ENCODE data around the gene ETNK2. TPM values are rescaled to one million over a fixed set of nuclear protein-coding genes. Genes with fewer than 3 reads are reported as not detected.
"Not testable (repeated sequence)": the region's sequence is repeated elsewhere in the genome, so short reads cannot be mapped to it uniquely, and the experiment has no call there.

The ETNK2 gene
- polyA plus RNA-seq, 3 donors: 9.0 to 21.1 (median 11.1) TPM

DNA sequence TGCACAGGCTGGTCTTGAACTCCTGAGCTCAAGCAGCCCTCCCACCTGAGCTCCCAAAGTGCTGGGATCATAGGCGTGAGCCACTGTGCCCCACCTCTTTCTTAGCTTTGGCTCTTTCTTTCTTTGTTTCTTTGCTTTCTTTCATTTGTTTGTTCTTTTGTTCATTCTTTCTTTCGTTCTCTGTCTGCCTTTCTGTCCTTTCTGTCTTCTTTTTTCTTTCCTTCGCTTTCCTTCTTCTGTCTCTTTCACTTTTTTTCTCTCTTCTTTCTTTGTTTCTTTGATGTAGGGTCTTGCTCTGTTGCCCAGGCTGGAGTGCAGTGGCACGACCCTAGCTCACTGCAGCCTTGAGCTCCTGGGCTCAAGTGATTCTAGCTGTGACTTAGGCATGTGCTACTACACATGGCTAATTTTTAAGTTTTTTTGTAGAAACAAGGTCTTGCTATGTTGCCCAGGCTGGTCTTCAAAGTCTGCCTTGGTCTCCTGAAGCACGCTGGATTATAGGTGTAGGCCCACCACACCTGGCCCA, 60.0 kb downstream of the ETNK2 start:
- WGBS, 3 donors: 86 to 92% (median 92%) methylated on average over 5 of the region's 5 CpGs
- H3K27ac ChIP-seq (ENCODE audit: low read depth, low read length): no peak overlapping the region

DNA sequence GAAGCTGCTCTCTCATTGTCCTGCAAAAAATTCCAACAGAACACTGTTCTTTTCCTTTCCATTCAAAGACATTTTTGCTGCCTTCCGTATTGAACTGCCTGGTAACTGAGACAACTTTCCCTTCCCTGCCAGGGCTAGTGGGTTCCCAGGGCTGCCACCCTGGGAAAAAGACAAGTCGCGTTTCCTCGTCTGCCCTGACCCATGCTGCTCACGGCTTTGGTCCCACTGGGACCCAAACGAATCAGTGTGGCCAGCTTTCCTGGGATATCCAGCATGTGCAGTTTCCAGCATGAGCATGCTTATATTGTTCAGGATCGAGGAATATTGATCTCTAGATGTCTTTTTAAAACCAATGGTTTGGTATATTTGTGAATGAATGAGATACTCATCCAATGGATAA, 60.8 kb downstream of the ETNK2 start:
- no peak overlapping the region for H3K27ac ChIP-seq (ENCODE audit: low read depth, low read length)
- 45 to 75% (median 68%) methylated on average over 7 of the region's 7 CpGs for WGBS, 3 donors

DNA sequence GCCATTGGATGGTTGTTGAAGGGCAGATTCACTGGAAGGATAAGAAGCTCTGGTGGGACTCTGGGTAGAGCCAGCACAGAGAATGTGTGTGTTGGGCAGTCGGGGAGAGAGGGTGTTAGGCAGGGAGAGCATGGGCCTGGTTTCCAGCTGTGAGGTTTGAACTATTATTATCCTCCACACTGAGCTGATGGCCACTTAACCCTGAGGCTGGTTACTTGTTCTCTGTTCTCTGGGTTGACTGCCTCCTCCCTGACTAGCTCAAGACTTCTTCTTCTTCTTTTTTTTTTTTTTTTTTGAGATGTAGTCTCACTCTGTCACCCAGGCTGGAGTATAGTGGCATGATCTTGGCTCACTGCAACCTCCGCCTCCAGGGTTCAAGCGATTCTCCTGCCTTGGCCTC, 61.7 kb downstream of the ETNK2 start:
- 91 to 100% (median 97%) methylated on average over 3 of the region's 3 CpGs for WGBS, 3 donors
- H3K27ac ChIP-seq (ENCODE audit: low read depth, low read length): not testable (repeated sequence)

DNA sequence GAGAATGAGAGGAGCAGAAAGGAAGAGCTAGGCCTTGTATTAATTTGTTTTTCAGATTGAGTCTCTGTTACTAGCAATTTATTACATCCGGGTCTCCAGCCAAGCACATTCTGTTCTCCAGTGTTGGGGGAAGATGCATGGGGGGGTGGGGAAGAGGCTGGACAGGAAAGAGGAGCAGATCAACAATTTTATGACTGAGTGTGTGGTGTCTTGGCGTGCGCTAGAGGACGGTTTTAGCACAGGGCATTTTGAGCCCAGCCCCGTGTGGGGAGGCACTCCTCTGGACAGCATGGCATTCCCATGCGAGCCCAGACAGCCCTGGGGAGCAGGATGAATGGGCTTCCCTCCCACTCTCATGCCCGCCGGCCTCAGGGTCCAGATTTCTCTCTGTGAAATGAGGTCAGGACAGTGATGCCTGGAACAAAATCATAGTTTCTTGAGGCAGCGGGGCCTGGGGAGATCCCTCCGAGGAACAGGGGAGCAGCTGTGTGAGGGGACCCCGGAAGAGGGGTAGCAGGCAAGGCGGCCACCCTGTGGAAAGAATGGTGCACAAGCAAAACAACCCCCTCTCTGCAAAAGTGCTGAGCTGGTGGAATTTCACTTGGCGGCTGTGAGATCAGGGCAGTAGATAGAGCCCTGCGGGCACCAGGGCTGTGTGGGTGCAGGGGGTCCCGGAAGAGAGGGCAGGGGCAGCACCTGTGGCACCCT, 62.6 kb downstream of the ETNK2 start:
- H3K27ac ChIP-seq (ENCODE audit: low read depth, low read length): no peak overlapping the region
- WGBS, 3 donors: 46 to 61% (median 56%) methylated on average over 15 of the region's 15 CpGs

DNA sequence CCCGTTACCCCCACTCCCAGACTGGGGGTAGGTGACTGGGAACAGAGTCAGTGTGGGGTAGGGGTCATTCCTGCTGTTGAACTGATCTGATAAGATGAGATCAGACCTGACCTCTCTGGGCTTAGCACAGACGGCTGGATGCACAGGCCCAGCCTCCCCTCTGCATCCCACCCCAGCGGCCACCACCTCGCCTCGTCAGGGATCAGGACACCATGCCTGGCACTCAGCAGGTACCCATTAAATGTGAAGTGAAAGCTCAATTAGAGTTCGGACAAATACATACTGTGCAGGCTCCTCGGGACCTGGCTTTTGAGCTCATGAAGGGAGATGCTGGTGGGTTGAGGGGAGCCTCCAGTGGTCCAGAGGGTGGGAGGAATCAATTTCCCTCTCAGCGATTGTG, 63.2 kb downstream of the ETNK2 start:
- H3K27ac ChIP-seq (ENCODE audit: low read depth, low read length): no peak overlapping the region
- WGBS, 3 donors: 58 to 61% (median 59%) methylated on average over 8 of the region's 8 CpGs

DNA sequence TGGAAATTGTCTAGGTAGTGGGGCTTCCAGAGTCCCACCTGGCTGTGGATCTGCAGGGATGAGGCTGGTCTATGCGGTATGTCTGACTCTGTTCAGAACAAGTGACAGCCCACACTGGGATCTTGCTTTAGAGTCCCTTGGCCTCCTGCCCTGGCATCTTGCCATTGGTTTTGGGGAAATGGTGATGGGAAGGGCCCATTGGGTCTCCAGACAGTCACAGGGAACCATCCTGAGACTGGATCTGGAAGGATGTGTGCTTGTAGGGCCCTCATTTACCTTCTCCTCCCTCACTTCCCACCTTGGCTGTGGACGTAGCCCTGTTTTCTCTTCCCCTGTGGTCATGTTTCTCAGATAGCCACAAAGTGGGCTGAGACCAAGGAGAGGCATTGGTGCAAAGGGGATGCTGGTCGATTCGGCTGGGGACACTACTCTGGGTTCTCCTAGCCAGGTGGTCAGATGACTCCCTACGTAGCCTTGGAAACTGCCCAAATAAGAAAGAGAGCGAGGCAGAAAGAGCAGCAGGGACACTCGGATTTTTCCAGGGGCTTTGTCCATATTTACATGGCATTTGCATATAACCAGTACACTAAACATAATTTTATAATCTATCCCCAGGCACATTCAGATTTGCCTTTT, 63.8 kb downstream of the ETNK2 start:
- 30 to 61% (median 45%) methylated on average over 7 of the region's 7 CpGs for WGBS, 3 donors
- no peak overlapping the region for H3K27ac ChIP-seq (ENCODE audit: low read depth, low read length)

DNA sequence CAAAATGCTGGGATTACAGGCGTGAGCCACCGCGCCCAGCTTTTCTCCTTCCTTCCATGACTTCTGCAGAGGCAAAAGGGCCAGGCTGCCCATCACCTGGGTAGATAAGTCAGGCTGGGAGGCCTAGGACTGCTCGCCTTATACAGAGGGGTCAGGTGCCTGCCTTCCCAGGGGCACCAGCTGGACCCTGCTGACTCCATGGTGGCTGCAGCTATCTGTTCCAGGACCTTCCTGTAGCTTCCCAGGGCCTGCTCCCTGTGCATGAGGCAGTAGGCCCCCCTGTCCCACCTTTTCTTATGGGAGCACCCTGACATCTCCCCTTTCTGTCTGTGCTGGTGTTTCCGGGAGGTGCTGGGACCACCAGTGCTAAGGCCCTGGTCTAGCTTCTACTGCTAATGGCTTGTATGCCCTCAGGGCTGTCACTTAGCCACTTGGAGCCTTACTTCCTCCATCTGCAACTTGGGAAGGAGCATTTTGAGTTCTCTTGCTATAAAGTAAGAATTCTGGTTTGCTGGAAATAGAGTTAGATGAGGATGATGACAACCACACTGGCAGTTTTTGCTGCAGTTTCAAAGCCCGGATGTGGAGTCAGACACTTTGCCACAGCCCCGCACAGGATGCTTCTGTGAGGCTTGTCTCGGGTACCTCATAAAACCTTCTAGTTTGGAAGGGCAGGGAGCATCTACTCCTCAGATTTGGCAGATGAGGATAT, 64.5 kb downstream of the ETNK2 start:
- no peak overlapping the region for H3K27ac ChIP-seq (ENCODE audit: low read depth, low read length)
- WGBS, 3 donors: 80 to 90% (median 86%) methylated on average over 8 of the region's 8 CpGs

DNA sequence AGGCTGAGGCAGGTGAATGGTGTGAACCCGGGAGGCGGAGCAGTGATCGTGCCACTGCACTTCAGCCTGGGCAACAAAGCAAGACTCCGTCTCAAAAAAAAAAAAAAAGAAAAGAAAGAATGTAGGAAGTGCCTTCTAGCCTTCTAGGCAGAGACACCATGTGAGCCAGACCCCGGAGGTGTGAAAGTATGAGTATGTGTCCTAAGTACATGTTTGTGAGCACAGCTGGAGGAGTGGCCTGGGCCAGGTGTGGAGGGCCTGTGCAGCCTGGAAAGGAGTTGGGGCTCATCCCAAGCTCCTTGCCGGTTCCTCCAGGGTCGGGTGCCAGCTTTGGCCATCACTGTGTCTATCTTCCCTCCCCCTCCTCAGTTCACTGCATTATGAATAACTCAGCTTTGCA, 66.0 kb downstream of the ETNK2 start:
- no peak overlapping the region for H3K27ac ChIP-seq (ENCODE audit: low read depth, low read length)
- WGBS, 3 donors: 54 to 82% (median 72%) methylated on average over 6 to 7 of the region's 7 CpGs

DNA sequence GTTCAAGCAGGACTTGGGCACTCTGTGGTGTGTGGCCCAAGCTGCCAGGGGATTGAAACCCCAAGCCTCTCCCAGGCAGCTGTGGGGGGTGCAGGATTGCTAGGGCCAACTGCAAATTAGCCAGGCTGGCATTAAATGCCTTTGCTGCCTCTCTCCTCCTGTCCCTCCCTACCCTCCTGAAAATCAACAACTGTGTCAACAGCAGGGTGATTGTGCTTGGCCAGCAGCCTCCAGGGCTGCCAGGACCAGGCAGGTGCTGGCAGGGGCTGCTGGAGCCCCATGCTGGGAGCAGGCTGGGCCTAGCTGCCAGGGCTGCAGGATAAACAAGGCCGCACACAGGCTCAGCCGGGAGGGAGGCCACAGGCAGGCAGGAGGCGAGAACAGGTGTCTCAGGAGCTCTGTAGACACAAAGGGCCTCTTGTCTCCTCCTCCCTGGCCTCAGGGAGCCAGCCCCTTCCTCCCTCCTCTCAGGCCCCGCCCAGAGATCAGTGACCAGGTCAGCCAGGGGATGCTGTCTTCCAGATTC, 67.5 kb downstream of the ETNK2 start:
- H3K27ac ChIP-seq (ENCODE audit: low read depth, low read length): no peak overlapping the region
- WGBS, 3 donors: 18 to 81% (median 69%) methylated on average over 4 of the region's 4 CpGs

DNA sequence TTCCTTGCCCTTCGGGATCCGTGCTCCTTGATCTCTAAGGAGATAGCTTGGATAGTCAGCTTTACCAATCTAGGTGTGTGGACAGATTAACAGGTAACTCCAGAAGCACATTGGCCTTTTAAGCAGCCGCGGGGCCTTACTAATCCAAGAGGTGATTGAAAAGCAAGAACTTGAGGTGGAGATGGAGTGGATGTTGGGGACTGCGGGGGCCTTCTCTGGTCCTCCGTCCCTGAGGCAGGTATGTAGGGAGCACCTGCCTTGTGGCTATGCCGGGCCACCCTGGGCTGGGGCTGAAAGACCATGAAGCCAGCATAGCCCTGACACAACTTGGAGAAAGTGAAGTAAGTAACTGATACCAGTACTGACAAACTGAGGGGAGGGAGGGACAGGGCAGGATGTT, 68.4 kb downstream of the ETNK2 start:
- WGBS, 3 donors: 61 to 92% (median 91%) methylated on average over 7 of the region's 7 CpGs

DNA sequence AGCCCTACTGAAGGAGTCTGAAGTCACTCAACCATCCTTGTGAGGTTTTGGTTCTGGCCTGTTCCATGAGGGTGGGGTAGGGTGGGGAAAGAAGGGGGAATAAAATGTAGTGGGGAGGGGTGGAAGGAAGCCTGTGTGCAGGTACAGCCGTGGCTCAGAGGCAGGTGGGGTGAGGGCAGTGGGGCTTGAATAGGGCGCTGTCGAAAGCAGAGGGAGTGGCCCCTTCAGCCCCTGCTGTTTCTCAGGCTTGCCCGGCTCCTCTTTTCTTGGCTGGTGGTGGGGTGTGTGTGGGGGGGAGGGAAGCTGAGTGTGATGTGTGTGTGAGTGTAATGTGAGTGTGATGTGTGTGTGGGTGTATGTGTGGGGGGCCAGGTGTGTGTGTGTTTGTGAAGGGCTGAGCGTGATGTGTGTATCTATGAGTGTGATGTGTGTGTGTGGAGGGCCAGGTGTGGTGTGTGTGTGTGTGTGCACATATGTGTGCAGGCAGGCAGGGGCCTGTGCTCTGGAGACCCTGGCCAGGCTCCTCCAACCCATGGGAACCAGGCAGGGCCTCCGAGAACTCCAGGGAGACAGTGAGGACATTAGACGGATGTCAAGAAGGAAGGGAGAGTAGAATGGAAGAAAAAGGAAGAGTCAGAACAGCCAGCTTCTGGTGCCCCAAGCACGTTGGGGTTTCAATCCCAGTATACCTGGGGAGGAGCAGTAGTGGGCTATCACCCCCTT, 69.9 kb downstream of the ETNK2 start:
- H3K27ac ChIP-seq (ENCODE audit: low read depth, low read length): peak overlapping the region; percentile 6
- 58 to 85% (median 72%) methylated on average over 7 to 8 of the region's 8 CpGs for whole genome bisulfite sequencing, 3 donors

More for the DNA sequence above, 68.4 kb downstream of the ETNK2 start:
- no peak overlapping the region for H3K27ac ChIP-seq (ENCODE audit: low read depth, low read length)

DNA sequence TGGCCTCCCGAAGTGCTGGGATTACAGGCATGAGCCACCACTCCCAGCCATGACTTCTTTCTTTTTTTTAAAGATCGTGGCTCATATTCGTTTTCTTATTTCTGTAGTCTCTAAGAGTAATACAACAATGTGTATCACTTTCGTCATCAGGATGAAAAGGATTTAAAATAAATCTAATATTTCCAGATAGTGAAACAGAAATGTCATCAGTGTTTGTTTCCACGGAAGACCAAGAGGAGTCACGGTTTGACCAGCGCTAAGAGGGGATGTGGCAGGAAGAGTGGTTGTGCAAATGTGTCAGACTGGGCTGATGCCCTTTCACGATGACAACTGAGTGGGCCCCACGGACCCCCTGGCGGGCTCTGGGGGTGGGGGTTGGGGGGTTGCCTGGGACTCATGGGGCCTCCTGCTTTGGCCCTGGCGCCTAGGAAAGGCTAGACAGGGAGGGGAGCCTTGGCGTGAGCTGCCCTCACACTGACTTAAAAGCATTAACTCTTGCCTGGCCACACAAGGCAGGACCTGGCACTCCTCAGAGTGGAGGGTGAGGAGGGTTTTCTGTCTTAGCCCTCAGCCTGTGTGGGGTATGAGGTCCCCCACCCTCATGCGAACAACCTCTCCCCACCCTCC, 70.6 kb downstream of the ETNK2 start:
- peak overlapping the region; percentile 6 for H3K27ac ChIP-seq (ENCODE audit: low read depth, low read length)
- WGBS, 3 donors: 32 to 34% (median 34%) methylated on average over 13 of the region's 13 CpGs

Other genes with a start within 250 kb of the ETNK2 start
- 10 to 100 TPM; 11.2 to 32.3 (median 18.6) TPM for gene SOX13, start 78.9 kb downstream of the ETNK2 start, polyA plus RNA-seq
- under 1 TPM in 1 of 3 donors, not detected in 2; 0.12 TPM for gene REN, start 14.3 kb upstream of the ETNK2 start, polyA plus RNA-seq
- gene KISS1, start 44.4 kb upstream of the ETNK2 start, polyA plus RNA-seq: under 1 TPM in 1 of 3 donors, not detected in 2; 0.47 TPM
- gene GOLT1A, start 61.9 kb upstream of the ETNK2 start, polyA plus RNA-seq: 10 to 100 TPM in 1 of 3 donors, under 1 TPM in 1, not detected in 1; 0.94 to 21.0 TPM
- gene PLEKHA6, start 207.9 kb upstream of the ETNK2 start, polyA plus RNA-seq: 1 to 10 TPM; 2.3 to 9.3 (median 4.2) TPM

All from adipose tissue (tissue), 3 donors.